CD4-positive, alpha-beta T cell treated with Interleukin-10 for 1 hour (primary cell): ENCODE measurements around the gene RACK1.
"Not testable (repeated sequence)": the region's sequence is repeated elsewhere in the genome, so short reads cannot be mapped to it uniquely, and the experiment has no call there.

Experiments
- DNase-seq: peaks from one replicate; pipeline ENCODE4 v3.0.0-alpha.2; 2020

RACK1 gene

DNA sequence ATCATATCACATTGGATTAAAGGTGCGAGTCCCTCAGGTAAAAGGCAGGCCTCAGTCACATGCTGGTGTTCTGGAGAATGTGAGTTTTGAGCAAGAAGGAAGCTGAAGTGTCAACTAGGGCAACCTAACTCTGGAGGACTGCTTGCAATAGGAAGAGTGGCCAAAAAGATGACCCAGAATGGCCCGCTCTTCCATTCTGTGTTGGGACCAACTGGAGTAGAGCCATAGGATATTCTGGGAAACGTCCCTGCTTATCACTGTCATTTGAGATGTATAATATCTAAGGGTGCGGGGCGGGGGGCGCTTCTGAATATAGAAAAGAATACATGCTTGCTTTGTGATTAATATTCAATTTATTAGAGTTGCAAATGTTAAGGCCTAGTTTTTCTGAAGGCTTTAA is 31.6 kb downstream of the RACK1 start:
- no peak for DNase-seq

DNA sequence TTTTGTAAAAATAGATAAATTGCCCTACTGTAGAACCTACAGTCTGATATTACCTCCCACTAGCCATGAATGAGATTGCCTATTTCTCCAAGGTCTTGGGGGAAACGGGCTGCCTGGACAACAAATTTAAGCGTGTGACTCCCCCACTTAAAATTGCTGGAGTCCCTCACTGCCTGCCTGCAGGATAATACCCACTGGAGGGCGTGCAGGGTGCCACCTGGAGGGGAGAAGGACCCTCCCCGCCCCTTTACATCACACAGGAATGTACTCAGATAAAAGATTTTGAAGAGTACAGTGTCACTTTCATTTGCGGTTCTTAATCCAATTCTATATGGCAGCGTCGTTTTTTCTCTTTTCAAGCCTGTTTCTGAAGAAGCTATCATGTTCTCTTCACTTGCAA is 32.5 kb downstream of the RACK1 start:
- DNase-seq = no peak

DNA sequence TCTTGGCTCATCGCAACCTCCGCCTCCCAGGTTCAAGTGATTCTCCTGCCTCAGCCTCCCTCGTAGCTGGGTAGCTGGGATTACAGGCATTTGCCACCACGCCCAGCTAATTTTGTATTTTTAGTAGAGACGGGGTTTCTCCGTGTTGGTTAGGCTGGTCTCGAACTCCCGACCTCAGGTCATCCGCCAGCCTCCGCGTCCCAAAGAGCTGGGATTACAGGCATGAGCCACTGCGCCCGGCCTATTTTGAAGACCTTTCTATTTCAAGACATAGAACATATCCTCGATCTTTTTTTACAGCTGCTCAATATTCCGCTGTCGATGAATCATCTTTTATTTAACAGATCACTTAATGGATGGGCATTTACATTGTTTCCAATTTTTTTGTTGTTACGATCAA is 33.0 kb downstream of the RACK1 start:
- DNase-seq = not testable (repeated sequence)

DNA sequence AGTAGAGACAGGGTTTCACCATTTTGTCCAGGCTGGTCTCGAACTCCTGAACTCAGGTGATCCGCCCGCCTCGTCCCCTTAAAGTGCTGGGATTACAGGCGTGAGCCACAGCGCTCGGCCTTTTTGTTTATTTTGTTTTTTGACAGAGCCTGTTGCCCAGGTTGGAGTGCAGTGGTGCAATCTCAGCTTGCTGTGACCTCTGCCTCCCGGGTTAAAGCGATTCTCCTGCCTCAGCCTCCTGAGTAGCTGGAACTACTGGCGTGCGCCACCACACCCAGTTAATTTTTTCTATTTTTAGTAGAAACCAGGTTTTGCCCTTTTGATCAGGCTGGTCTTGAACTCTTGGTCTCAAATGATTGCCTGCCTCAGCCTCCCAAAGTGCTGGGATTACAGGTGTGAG is 33.6 kb downstream of the RACK1 start:
- not testable (repeated sequence) for DNase-seq

DNA sequence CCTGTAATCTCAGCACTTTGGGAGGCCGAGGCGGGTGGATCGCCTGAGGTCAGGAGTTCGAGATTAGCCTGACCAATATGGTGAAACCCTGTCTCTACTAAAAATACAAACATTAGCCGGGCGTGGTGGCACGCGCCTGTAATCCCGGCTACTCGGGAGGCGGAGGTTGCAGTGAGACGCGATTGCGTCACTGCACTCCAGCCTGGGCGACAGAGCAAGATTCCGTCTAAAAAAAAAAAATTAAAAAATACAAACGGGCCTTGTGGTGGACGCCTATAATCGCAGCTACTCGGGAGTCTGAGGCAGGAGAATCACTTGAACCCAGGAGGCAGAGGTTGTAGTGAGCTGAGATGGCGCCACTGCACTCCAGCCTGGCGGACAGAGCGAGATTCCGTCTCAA is 34.7 kb downstream of the RACK1 start:
- DNase-seq = not testable (repeated sequence)

DNA sequence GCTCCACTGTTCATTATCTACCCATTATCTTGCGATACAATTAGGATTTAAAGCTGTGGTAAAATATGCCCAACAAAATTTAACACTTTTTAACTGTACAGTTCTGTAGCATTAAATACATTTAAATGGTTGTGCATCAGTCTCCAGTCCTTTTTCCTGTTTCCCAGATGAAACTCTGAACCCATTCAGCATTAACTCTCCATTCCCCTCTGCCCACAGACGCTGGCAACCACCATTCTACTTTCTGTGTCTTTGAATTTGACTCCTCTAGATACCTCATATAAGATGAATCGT is 35.8 kb downstream of the RACK1 start:
- no peak for DNase-seq

DNA sequence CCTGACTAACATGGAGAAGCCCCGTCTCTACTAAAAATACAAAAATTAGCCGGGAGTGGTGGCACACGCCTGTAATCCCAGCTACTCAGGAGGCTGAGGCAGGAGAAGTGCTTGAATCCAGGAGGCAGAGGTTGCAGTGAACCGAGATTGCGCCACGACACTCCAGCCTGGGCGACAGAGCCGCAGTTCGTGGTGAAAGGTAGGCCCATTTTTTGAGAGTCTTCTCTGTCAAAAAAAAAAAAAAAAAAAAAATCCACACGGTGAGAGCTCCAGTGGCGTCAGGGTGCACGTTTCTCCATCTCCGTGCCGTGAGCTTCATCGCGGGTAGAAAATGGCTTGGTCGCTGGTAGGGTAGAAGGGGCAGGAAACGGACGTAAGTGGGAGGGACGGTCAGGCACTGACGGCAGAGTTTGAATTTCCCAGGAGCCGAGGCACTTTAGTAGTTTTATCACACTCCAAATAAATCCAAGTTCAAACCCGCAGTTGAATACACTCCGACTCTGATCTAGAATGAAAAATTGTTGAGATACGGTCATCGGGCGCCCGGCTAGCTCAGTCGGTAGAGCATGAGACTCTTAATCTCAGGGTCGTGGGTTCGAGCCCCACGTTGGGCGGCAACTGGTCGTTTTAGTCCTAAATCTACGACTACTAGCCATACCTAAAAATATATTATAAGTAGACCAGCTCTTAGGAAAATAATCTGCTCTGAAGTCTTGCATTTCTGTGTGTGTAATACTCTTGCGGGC is 36.3 kb downstream of the RACK1 start:
- peak; percentile 86 for DNase-seq

DNA sequence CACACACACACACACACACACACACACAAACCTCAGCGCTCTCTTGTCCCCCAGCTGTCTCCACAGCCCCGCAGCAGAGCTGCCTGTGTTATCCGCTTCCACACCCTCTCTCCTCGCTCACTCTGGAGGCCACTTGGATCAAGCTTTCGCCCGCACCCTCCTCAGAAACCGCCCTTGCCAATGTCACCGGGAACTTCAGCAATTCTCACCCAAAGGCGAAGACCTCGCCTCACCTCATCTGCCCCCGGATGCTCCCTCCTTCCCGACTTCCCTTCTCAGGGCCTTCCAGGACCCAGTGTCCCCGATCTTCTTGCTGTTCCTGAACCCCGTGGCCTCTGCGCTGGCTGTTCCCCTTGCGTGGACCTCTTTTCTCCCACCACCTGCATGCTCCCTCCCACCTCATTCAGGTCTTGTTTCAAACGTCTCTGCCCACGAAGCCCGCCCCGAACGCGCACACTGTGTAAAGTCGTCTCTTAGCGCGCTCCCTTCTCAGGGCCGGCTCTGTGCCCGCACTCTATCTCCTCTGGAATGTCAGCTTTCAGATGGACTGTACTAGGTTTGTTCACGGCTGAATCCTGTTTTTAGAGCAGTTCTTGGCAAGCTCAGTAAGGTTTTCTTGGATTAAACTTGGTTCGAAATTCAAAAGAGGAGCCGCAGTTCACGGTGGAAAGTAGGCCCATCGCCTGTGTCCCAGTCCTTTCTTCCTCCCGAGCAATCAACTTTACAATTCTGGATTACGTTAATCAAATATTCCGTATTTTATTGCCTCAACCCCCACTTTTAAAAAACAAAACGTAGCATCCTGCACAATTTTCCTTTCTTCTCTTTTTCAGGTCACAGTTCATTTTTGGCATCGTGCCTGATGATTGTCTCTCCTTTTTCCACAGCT is 37.7 kb downstream of the RACK1 start:
- peak; percentile 32 for DNase-seq

DNA sequence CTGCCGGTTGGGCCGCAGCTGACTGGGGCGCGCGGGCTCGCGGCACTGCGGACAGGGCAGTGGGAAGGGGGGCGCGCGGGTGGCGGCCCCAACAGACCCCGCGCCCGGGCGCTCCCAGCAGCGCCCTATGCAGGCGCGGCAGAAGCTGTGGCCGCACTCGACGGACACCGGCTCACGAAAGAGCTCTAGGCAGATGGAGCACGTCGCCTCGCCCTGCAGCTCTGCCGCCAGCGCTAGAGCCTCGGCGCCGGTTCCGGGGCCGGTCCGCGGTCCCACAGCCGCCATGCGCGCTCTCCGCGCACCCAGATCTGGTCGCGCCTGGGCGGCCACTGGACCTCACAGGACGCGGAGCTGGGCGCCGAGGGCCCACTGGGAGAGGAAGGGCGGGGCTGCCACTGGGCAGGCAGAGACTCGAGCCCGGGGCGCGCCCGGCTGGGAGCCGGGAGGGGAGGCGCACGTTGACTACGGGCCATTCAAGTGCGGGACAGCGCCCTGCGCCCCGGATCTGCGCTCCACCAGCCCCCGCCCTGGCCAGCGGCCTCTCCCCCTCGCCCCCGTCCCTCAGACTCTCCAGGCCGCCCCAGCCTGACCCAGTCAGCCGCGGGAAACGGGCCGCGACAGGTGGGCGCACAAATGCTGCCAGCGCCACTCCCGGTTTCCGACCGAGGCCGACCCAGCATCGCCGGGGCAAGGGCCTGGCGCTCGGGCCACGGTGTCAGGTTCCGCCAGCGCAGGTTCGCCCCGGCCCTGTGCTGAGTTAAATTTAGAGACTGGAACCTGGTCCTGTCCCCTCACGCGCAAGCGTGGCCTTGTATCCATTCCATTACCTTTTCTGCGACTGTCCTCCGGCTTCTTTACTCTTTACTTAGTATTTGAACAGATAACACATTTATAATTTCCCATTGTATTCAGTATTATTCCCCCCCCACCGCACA is 38.6 kb downstream of the RACK1 start, which contains the start of gene TRIM7:
TSS of gene TRIM7 (minus strand) at position 371 of the 935 bp plus-strand sequence. CDS start at position 285, 86 bp downstream.
- DNase-seq = peak; percentile 17

DNA sequence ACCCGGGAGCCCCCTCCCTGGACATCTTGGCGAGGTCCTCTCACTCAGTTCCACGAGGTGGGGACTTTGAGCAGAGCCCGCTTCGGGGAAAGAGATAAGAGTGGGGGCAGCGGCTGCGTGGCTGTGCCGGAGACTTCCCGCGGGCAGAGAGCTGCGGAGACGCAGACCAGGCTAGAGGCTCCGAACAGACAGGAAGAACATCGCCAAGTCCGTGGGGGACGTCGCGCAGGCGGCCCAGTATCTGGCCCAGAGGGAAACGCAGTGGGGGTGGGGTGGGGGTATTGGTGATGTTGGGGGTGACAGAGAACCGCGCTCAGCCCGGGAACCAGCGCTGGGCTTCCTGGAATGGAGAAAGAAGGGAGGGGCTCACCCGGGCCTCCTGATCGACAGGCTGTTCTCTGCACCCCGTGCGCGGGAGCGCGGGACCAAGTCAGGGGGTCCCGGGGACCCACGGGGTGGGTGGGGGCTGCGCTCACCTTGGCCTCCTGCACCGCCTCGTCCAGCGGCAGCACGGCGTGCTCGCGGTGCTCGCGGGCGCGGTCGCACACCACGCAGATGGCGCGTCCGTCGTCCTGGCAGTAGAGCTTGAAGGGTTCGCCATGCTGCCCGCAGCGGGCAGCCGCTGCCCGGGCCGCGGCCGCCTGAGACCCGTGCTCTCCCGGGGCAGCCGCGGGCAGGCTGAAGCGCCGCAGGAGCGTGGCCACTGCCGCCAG is 39.4 kb downstream of the RACK1 start:
- DNase-seq = peak; percentile 27

DNA sequence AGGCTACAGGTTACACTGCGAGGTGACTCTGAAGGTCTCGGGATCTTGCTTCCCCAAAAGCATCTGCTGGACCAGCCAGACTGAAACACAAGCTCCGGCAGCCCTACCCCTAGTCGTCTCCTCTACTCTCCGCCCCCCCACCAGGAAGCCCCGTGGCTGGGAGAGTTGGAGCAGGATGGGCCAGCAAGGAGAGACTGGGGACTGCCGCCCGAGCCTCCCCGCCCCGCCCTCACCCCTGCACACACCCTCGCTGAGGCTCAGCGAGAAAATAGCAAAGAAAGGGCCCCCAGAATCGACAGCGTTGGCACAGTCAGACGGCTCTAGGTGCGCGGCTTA is 40.0 kb downstream of the RACK1 start:
- no peak for DNase-seq

DNA sequence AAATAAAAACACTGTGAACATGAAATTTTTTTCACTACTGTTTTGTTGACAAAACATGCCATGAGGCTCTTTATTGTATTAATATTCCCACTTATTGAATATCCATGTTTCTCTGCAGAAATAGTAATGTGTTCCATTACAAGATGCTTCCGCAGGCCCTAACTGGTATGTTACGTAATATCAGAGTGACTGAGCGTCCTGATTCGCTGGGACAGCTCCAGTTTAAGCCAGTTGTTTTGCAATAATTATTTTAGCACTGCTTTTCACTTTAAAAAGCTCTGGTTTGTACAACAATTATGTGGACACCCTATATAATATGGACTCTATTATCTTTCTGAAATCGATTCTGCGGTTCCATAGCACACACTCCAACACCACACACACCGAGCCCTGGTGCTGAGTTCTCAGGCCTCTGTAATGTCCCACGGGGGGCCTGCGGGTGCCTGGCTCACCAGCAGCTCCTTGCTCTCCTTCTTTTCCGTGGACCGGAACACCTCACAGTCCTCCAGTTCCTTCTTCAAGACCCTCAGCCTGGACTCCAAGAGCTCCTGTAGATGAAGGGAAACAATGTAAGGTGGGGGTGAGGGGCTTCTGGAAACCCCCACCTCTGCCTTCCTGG is 40.5 kb downstream of the RACK1 start:
- DNase-seq = no peak

DNA sequence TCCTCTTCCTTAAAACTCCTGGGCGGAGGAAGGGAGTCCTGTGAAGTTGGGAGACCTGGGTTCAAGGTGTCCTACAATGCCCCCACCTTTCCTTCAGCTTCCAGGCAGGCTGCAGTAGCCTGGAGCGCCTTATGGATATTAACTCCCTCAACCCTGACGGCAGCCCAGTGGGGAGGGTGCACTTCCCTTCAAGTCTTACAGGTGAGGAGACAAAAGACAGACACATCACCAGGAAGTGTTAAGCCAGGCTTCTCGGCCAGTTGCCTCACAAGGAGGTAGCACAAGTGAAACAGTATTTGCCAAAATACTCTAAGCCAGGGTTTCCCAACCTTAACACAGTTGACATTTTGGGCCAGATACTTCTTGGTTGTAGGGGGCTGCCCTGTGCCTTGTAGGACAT is 42.9 kb downstream of the RACK1 start:
- DNase-seq = no peak

DNA sequence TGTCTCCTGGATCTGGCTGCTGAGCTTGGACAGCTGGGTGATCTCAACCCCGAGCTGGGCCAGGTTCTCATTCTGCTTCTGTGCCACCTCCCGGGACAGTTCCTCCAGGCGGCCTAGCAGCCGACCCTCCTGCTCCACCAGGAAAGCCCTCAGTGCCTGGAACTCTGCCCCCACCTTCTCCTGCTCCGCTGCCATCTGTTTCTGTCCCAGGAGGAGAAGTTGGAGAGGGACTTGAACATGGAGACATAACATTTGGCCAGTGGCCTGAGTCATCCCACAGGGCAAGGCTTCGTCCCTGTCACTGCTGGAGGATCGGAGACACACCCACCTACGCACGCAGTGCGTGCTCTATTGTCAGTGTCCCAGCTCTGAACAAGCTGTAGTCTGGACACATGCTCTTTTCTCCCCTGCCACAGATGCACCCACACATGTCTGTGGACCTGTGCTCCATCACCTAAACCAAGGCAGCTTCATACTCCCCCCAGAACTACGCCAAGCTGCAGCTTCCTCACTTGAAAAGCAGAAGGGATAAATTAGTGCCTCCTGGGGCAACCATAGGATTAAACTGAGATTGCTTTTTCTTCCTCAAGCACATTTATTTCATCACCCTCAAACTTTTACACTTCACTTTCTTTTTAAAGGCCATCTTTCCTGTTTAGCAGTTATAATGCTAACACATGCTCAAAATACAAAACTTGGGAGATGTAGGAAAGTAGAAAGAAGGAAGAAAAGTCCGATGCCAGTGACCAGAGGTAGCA is 43.6 kb downstream of the RACK1 start:
- no peak for DNase-seq

DNA sequence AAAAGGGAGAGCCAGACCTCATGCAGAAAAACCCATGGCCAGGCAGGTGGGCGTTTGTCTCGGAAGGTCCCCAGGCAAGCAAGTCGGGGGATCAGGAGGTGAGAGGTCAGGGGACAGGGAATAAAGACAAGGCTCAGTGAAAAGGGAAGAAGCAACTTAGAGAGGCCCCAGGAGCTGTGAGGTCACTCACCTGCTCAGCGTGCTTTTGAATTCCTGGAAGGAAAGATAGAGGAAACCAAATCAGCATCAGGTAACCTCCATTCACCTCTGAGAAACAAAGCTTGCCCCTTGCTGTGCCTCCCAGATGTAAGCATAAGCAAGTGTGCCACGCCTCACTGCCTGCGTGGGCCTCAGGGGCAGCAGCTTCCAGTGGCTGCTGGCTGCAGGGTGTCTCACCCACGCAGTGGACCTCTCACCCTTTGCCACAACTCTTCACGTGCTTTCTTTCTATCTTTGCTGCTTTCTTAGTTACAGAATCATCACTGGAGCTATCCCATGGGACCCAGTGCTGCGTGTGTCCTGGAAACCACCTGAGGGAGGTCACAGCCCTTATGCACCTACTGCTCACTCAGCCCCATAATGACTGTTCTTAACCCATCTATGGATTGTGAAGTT is 44.7 kb downstream of the RACK1 start:
- no peak for DNase-seq

DNA sequence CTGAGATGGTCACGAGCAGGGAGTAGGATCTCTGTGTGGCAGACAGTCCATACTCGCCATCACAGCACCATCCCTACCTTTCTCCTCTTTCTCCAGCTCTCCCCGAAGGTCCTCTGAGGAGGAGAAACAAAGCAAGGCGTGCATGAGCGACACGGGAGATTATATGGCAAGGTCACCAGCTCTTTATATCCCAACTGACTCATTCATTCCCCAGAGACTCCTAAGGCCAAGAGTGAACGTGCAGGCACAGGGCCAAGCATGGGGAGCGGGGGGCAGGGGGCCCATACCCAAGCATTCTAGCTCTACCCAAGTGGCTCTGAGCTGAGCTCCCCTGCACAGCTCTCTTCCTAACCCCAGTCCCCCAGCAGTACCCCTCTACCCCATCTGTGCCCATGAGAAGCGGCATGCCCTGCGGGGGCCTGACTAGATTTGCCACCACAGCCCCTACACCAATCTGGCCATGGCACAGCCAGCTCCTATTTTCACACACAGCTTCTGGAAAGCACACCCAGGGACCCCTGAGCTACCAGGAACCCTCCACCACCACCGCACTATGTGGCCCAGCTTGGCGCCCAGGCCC is 45.5 kb downstream of the RACK1 start:
- DNase-seq = no peak

DNA sequence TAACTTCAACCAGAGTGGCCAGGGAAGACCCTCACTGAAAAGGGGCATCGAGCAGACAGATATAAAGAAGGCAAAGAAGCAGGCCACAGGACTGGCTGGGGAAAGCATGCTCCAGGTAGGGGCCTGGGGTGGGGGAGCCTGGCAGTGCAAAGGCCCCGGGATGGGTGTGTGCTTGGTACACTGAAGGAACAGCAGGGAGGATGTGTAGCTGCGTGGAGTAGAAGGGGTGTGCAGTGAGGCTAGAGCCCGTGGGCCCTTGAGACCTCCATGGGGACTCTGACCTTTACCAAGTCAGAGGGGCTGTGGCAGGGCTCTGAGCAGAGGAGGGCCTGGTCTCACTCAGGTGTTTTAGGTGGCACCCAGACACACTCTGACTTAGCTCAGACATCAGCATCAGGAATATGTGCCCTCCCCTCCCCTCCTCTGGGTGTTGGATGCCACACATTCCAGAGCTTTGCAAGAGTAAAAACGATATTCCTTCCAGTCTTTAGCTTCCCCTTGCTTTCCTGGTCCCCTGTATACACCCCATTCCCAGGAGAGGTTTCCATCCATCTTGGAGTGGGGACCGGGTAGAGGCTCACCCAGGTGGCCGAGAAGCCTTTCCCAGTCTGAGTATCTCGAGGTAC is 46.3 kb downstream of the RACK1 start:
- DNase-seq = no peak

DNA sequence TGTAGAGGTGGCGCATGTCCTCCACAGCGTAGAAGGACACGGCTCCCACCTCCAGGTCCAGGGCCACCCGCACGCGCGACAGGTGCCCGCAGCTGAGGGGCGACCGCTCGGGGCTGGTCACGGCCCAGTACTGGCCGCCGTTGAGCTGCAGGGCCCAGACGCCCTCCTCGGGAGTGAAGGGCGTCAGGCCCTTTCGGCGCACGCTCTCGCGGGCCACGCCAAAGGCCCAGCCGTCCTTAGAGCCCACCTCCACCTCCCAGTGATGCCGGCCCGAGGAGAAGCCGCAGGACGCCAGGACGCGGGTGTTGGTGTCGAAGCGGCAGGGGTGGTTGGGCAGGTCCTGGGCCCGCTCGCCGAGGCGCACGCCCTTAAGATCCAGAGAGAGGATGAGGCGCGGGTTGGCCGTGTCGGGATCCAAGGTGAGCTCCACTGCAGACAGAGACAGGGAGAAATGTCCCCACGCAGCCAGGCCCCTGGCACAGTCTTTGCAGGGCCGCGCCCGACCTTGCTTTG is 48.4 kb downstream of the RACK1 start:
- no peak for DNase-seq

DNA sequence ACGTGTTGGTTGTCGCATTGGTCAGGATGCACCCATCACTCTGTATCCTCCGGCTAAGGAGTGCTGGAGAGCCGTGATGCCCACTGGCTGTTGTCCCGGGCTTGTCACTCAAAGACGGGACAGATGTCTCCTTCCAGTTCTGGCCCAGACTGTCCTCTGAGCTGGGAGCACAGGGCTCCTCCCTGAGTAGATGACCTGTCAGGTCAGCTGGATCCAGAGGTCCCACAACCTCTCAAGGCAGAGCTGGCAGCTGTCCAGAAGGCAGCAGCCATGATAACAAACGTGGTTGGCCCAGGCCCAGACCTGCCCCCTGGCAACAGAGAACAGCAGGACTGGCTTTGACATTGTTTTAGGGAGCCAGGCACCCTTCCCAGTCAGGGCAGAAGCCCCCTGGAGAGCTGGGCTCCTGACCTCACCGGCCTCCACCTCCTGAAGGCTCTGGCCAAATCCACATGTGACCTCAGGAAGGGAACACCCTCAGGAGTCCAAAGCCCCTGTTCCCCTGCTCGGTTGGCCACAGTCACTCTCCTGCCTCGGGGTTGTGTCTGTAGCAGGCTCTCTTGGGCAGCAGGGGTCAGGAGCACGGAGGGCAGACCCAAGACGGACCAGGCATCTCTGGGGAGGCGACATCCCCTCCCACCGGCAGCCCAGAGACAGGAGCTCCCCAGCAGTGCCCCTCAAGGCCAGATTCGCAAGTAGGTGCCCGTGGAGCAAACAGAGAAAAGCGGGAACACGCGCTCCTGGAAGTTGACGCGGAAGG is 49.0 kb downstream of the RACK1 start:
- no peak for DNase-seq
